Nucleus accumbens (tissue), 56 donors: Measurements from ENCODE around the gene KCTD2.
A peak's percentile ranks its signal among the peaks of the same experiment; 100 is the strongest.
"Not testable (repeated sequence)": the region's sequence is repeated elsewhere in the genome, so short reads cannot be mapped to it uniquely, and the experiment has no call there.

Source experiments
- DNase-seq, 56 donors: peaks; one replicate each; lab custom pipeline; 2025; lab: John Stamatoyannopoulos, UW

Gene KCTD2

DNA sequence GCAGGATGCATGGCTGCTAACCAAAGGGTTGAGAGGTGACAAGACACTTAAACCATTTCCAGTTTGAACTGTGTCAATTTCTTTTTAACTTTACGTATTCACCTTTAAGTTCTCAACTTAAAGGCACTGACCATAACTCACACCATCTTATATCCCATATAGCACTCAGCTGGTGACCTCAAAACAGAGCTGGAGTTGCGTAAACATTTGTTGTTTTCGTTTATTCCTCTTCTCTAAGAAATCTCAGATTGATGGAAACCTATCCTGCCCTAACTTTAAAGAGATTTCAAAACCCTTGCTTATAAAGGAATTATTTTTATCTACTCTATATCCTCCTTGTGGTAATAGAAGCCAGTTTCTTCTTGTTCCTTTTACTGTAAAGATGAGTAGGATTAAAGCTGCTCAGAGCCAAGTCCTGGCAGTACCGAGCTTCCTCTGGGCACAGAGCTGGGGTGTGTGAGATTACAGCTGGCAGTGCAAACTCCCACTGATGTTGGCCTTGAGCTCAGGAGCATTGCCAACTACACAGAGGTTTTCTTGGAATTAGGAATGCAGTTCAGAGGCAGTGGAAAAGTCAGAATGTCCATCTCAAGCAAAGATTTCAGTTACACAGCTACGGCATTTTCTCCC lies 1.3 kb downstream of the KCTD2 start:
- peak in 6 of 56 donors; percentile 2 to 45 (median 12) for DNase-seq

DNA sequence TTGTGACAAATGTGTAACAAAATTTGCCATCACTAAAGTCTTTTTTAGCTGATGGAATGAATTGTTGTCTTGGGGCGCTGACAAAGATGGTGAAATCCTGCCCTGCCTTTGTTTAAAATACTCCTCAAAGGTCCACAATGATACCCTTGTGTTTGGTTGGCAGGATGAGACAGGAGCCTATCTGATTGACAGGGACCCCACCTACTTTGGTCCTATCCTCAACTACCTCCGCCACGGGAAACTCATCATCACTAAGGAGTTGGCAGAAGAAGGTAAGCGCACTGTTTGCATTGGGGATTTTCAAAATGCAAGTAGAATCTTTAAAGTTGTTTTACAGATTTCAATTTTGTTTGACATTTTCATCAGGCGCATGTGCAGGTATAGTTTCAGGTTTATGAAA lies 2.0 kb downstream of the KCTD2 start:
- DNase-seq = no peak

DNA sequence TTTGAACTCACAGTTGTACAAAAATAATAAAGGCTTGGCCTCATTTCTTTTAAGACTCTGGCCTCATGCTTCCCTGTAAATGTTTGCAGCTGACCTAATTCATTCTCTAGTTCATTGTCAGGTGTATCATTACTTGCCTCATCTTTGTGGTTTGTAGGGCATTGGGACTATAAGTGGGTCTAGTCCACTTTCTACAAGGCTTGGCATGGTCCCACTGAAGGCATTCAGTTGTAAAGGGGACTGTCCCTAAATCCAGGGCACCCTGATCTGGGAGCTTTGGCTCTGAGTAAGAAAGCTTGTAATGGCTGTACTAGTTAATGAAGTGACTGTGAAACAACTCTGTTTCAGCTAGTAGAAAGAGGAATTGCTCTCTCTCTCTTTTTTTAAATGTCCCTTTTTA lies 2.7 kb downstream of the KCTD2 start:
- no peak for DNase-seq

DNA sequence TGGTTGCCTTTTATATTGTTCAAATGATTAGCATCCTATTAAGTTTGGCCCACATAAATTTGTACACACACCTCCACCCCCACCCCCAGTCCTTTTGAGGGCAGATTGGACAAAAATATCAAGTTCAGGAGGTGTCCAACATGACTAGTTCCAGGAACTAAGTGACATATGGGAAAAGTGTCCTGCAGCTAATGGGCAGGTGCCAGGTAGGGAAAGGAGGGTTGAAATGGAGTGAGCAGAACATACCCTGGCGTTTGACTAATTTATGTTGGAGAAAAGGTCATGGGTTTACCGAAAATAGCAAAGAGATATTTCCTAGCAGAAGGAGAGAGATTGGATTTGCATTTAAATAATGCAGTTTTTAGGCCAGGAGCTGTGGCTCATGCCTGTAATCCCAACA lies 4.9 kb downstream of the KCTD2 start:
- no peak for DNase-seq

DNA sequence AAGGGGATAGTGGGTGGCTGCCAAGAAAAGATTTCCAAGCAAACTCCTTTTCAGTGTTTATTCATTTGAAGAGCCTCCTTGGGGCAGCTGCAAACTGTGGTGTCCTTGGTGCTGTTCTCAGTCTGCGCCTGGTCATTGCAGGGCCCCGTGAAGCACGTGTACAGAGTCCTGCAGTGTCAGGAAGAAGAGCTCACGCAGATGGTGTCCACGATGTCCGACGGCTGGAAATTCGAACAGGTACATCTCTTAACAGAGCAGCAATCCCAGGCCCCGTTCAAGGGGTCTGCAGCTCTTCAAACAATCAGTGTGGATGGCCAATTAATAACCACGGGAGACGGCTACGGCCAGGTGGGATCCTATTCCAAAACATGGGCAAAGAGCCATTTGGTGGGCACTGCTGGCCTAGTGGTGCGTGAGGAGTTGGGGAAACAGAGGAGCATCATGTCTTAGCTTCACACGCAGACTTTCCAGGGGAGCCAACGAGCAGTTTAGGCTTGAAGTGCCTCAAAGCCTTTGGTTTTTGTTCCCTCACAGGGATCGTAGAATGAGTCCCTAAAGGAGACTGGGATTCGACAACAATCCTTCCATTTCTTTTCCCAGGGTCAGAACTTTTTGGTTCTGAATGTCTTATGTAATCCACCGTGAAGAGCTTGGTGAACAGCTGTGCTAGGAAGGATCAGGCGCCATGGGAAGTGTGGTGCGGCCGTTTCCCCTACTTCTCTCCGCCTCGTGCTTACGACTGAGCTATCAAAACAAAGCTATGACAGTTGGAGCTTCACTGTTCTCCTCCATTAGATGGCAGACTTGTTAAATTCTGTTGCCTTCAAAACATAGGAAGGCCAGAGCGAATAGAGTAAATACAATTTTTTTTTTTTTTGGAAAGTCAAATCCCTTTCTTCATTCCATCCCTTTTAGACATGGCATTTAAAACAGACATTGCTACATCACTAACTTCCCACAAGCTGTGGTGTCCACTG lies 12.6 kb downstream of the KCTD2 start:
- DNase-seq = peak in 32 of 56 donors; percentile 5 to 52 (median 23)

DNA sequence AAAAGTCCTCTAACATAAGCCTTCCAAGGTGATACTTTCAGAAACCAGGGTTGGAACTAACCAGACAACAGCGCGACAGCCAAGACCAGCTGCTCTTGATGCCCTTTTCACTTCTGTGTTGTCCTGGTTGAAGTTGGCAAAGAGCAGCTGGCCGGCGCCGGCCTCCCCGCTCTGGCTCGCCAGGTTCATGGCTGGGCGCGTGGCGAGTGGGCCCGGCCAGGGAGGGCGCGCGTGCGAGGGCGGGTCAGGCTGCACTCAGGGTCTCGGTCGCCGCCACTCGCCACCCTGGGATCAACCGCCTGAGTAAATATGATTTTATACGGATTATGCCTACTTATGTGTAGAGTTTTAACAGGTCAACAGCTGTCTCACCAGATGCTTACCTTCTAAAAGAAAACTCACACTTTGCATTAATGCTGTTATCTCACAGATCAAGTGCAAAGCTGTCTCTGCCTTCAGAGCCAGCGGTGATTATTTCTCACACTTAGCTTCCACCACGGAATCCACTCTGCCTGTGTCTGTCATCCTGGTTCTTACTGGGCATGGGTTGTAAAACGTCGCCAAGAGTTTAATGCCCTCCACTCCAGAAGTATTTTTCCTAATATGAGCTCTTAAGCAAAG lies 13.5 kb downstream of the KCTD2 start:
- DNase-seq = no peak

DNA sequence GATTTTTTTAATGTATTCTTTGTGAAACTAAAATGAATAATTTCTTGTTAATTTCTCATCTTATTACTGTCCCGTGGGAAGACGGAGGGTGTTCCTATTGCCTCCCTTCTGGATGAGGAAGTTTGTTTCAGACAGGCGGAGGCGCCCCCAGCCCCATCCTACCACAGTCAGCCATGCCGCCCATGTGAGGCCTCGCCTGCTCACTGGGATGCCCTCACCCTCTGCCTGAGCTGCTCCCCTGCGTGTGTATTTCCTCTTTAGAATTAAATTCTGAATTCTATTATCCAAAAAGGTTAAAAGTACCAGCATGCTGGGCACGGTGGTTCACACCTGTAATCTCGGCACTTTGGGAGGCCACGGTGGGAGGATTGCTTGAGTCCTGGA lies 14.0 kb downstream of the KCTD2 start:
- no peak for DNase-seq

DNA sequence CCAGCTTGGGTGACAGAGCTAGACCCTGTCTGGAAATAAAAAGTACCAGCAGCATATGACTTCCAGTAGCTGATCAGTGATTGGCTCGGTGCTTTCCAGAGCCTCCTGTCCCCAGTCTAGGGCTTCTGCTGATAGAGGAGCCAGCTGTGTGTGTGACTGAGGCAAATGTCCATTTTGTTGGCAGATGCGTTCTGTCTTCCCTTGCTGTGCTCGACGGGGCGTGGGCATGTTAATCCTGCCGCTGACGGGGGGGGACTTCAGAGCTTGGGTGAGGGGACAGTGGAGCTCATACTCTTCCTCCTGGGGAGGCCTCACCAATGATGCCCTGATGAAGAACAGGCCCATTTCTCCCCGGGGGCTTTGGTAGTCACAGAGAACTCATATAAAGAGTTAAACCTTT lies 14.6 kb downstream of the KCTD2 start:
- no peak for DNase-seq

DNA sequence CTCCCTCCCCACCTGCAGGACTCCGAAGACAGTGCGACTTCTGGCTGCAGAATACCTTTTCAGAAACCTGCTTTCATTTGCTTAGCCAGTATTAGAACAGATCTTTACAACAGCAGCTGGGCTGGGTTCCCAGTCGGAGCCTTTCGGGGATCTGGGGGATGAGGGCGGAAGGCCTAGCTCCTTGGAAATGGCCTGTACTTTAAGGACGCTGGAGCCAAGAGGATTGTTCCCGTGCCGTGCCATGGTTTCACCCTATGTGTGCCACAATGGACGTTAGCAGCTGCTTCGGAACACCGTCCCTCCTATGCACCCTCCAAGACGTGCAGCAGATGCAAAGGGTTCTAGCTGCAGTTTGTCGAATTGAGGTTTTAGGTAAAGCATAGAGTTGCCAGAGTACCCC lies 16.2 kb downstream of the KCTD2 start:
- no peak for DNase-seq

DNA sequence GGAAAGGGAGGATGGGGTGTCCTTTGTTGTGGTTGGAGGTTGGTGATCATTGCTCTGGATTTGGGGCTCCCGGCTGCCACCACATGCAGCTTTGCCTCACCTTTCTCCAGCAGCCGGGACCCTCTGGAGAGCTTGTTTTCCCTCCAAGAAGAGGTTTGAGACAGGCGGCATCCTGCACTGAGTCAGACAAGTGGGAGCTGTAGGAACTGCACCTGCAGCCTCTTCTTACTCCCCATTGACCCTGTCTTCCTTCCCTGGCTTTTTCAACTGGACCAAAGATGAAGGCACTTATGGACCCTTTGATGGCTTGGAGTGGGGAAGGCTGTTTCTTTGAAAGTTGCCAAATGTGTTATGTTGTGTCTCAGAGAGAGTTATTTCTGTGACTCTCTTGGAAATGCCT lies 16.6 kb downstream of the KCTD2 start:
- no peak for DNase-seq

DNA sequence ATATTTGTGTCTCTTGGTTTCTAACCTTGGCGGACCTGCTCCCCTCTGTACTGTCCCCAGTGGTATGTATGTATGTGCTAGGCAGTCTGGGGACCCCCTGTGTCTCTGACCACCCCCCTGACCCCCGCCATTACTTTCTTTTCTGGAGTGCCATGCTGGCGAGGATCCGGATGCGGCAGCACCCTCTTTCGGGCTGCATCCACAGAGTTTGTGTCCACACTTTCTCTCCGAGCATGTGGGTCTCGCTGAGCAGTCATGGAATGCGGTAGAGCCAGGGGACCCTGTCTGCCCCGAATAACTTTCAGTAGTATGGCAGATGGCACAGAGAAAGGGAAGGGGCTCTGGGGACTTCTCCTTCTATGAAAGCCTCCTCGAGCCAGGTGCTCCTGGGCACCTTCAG lies 17.0 kb downstream of the KCTD2 start:
- no peak for DNase-seq

DNA sequence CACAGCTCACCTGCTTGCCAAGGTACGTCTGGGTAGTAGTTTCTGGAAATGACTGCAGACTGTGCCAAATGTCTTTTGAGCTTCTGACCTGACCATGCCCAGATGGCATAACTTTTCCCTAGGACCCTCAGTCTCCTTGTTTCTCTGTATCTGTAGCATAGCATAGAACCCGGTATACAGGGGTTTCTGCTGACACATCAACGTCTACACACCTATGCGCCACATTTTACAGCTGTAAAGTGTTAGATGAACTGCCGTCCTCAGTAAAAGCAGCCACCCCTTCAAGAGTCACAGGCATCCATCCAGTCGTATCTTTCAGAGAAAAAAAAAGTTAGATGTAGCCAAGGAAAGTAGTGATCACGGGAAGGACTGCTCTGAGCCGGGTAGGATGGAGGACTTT lies 17.4 kb downstream of the KCTD2 start:
- no peak for DNase-seq

DNA sequence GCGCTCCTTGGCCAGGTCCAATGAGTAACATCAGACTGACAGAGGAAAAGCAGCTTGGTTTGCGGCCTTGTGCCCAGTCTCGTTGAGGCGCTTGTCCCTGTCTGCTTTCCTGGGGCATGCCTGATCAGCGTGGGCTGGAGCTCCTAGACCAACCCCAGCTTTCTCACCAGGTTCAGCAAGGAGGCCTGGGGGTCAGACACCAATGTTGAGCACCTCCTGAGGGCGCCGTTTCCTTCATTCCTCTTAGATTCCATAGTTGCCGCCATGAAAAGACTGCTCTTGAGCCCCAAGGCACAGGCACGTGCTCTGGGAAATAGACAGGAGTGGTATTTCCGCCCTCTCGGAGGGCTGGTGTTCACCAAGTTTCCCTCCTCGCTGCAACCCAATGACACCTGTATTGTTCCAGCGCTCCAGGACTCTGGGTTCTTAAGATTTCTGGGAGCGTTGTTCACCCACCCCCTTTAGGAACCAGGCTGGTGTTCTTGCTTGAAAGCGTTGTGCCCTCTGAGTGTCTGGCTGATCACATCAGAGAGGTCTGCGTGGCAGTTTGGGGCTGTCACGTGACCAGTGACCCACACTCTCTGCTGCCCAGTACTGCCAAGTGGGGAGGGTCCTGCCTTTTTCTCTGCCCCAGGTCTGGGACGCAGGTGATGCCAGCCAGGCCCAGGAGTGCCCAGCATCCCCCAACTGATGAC lies 18.0 kb downstream of the KCTD2 start:
- DNase-seq = no peak

DNA sequence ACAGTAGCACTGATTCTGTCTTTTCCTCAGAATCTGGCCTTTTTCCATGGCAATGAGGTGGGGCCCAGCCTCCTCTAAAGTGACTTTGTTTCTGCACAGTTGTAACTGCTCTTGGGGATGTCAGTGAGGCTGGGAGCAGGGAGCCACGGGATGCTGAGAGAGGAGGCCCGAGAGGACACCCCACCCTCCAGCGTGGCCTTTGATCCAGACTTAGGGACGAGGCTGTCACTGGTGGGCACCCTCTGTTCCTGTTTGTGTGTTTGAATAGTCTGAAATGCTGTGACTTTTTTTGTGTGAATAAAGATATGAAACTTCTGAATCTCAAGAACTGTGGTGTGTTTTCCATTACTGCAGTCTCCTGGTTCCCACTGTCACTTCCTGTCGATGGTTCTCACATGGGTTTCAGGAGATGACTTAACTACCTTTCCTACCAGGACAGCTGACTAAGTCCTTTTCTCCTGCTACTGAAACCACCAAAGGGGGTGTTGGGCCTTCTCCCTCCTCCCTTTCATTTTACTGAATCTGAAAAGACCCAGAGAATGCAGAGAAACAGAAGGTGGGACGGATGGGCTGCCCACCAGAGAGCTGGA lies 18.6 kb downstream of the KCTD2 start:
- DNase-seq = no peak

DNA sequence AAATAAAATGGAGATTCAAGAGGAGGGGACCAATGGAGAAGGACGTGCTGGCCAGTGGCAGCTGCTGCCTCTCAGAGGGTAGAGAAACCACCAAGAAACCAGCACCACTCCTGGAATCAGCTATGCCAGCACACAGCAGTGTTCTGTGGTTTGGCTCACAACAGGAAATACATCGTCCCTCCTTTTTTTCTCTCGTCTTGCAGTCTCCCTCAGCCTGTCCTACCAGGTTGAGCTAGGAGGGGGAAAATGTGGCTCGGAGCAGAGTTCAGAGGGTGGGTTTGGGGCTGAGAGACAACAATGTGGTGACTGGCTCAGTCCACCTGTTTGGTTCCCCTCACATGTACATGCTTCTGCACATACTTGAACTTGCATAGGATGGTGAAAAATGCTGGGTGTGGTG lies 20.8 kb downstream of the KCTD2 start:
- no peak for DNase-seq

DNA sequence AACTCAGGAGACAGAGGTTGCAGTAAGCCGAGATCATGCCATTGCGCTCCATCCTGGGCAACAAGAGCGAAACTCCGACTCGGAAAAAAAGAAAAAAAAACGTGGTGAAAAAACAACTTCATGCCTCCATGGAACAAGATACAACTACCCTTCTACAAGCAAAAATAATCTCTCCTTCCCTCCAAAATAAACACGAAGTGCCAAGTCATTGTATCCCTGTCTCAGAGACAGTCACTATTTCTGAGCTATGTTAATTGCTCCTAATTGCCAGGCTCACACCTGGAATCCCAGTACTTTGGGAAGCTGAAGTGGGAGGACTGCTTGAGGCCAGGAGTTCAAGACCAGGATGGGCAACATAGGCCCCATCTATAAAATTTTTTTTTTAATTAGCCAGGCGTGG lies 21.7 kb downstream of the KCTD2 start:
- DNase-seq = no peak

DNA sequence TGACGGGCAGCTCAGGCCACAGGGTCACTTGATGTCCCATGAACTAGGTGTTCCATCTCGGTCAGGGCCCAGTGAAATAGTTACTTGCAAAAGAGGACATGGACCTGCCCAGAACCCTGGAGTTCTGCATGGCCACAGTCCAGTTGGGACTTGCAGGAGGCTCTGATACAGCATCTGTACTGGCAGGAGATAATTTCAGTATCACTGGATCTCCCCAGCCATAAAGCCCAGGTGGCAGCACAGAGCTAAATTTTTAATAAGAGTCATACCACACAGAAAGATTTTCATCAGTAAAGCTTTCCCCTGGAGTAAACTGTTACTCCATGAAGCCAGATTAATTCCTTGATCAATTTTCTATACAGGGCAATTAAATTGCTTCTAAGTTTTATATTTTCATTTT lies 22.8 kb downstream of the KCTD2 start:
- DNase-seq = peak in 2 of 56 donors; percentile 20 to 28

DNA sequence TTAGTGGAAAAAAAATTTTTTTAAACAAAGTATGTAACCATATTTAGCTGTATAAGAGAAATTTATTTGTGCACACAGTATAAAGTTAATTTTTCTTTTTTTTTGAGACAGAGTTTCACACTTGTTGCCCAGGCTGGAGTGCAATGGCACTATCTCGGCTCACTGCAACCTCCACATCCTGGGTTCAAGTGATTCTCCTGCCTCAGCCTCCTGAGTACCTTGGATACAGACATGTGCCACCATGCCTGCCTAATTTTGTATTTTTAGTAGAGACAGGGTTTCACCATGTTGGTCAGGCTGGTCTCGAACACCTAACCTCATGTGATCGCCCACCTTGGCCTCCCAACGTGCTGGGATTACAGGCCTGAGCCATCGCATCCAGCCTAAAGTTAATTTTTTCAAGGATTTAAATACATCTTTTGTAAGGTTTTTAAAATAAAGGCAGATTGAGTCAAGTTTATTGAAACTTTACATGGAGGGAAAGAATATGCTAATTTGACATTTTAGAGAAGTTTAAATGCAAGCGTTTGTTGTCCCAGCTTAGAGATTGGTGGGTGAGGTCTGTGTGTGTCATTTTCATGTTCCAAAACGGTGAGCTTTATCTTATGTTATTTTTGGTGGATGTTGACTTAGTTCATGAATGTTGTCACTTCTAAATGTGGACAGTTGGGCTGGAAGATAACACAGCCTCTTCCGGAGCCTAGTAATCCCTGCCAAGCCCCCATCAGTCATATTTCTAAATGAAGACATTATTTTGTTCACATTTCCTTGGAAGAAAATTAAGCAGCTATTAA lies 24.6 kb downstream of the KCTD2 start:
- not testable (repeated sequence) for DNase-seq

DNA sequence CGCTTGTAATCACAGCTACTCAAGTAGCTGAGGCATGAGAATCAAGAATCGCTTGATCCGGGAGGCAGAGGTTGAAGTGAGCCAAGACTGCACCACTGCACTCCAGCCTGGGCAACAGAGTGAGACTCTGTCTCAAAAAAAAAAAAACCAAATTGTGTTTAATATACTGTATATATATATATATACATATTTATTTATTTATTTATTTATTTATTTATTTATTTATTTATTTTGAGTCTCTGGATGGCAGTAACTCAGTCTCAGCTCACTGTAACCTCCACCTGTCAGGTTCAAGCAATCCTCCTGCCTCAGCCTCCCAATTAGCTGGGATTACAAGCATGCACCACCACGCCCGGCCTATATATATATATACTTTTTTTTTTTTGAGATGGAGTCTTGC lies 25.9 kb downstream of the KCTD2 start:
- DNase-seq = not testable (repeated sequence)

DNA sequence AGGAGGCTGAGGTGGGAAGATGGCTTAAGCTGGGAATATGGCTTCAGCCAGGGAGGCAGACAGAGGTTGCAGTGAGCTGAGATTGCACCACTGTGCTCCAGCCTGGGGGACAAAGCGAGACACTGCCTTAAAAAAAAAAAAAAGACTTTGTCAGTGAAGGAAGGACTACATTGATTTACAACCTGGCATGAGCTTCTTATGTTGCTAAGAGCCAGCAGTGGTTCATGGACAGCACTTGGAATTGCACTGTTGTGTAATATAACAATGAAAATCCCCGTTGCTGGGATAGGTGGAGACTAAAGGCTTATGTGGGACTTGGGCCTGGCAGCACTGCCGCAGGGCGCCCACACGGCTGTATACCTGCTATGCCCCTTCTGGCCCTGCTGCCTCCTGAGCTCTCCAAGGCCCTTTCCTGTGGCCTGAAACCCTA lies 26.6 kb downstream of the KCTD2 start:
- no peak for DNase-seq
